H1 (cell line): ENCODE results near the gene BRD1. TPM values are rescaled to one million over a fixed set of nuclear protein-coding genes. Genes with fewer than 3 reads are reported as not detected.
A peak's percentile ranks its signal among the peaks of the same experiment; 100 is the strongest.

ENCODE experiments used
- CTCF ChIA-PET: fragments of 300-600 bp; sonication (Branson Sonifier 250); formaldehyde crosslinking; loops from one replicate; lab custom pipeline; 2021; ENCODE audit not compliant: partially characterized antibody; lab: Charles Lee
- POLR2A ChIA-PET: fragments of 300-600 bp; sonication (Branson Sonifier 250); formaldehyde crosslinking; loops from one replicate; lab custom pipeline; 2021; ENCODE audit warnings: inconsistent platforms; ENCODE audit not compliant: partially characterized antibody; lab: Charles Lee
- DNase-seq, 2 experiments: peaks; one replicate each; pipeline versions ENCODE4 v3.0.0 to v3.0.0-alpha.2; 2010 to 2022; ENCODE audit warnings: low spot score in 2 of 2, low read depth in 1 of 2, mixed read lengths in 1 of 2
- FAIRE-seq: peaks from 2 replicates; lab custom pipeline; 2011; peaks lifted over from hg19 to GRCh38; lab: Jason Lieb, UNC
- H2AFZ ChIP-seq: 2 replicates; pipeline ENCODE4 v1.8.1; 2012; ENCODE audit warnings: low read length, inconsistent platforms
- H2AK5ac ChIP-seq: 2 replicates; pipeline ENCODE4 v1.6.1; 2013; ENCODE audit warnings: low read depth, low read length
- H2BK120ac ChIP-seq: replicated peaks from 2 replicates; pipeline ENCODE3; 2013; ENCODE audit warnings: low read depth, low read length, inconsistent platforms
- H2BK12ac ChIP-seq: 2 replicates; pipeline ENCODE4 v1.6.1; 2013; ENCODE audit warnings: low read depth, low read length
- H2BK15ac ChIP-seq: 2 replicates; pipeline ENCODE4 v1.6.1; 2013; ENCODE audit warnings: low read length
- H2BK20ac ChIP-seq: 2 replicates; pipeline ENCODE4 v1.6.1; 2013; ENCODE audit warnings: low read length
- H2BK5ac ChIP-seq: 2 replicates; pipeline ENCODE4 v1.6.1; 2013; ENCODE audit warnings: low read depth, low read length
- H3K14ac ChIP-seq: 2 replicates; pipeline ENCODE4 v1.6.1; 2013; ENCODE audit warnings: inconsistent platforms; ENCODE audit not compliant: insufficient read length
- H3K18ac ChIP-seq: 2 replicates; pipeline ENCODE4 v1.6.1; 2013; ENCODE audit warnings: low read length; ENCODE audit errors: extremely low read depth
- H3K23ac ChIP-seq: 2 replicates; pipeline ENCODE4 v1.6.1; 2013; ENCODE audit warnings: inconsistent platforms; ENCODE audit not compliant: insufficient read length
- H3K23me2 ChIP-seq: 2 replicates; pipeline ENCODE4 v1.6.1; 2013; ENCODE audit warnings: low read depth, low read length
- H3K27ac ChIP-seq: 2 replicates; pipeline ENCODE4 v1.6.1; 2011; ENCODE audit warnings: low read depth, low read length, inconsistent platforms
- H3K27me3 ChIP-seq, 4 experiments: replicated peaks in 1 of 4; 1 replicate in 1 of 4; 2 replicates in 3 of 4; pipeline versions ENCODE4 v1.6.1 to v1.8.1; 2011 to 2013; ENCODE audit warnings: low read length in 3 of 4, mild to moderate bottlenecking in 3 of 4, inconsistent platforms in 2 of 4, mixed read lengths in 2 of 4, moderate library complexity in 1 of 4; ENCODE audit not compliant: control insufficient read depth in 3 of 4, insufficient read depth in 3 of 4; ENCODE audit errors: extremely low read depth in 1 of 4
- H3K36me3 ChIP-seq, 4 experiments: 2 replicates each; pipeline versions ENCODE4 v1.6.1 to v1.8.1; 2011 to 2013; ENCODE audit warnings: mild to moderate bottlenecking in 4 of 4, low read length in 3 of 4, moderate library complexity in 2 of 4, control low read depth in 1 of 4, inconsistent platforms in 1 of 4; ENCODE audit not compliant: insufficient read depth in 4 of 4, control insufficient read depth in 2 of 4
- H3K4ac ChIP-seq: replicated peaks from 2 replicates; pipeline ENCODE3; 2013; ENCODE audit warnings: low read length, low read depth, mixed read lengths, inconsistent platforms; ENCODE audit not compliant: insufficient read length
- H3K4me1 ChIP-seq, 4 experiments: replicated peaks in 1 of 4; 1 replicate in 1 of 4; 2 replicates in 3 of 4; pipeline versions ENCODE4 v1.6.1 to v1.8.1; 2011 to 2013; ENCODE audit warnings: low read length in 3 of 4, inconsistent platforms in 2 of 4, mixed read lengths in 1 of 4; ENCODE audit not compliant: insufficient read depth in 4 of 4, control insufficient read depth in 3 of 4
- H3K4me2 ChIP-seq, 2 experiments: 2 replicates each; pipeline versions ENCODE4 v1.6.1 to v1.8.1; 2011 to 2013; ENCODE audit warnings: low read depth in 2 of 2, low read length in 2 of 2, control low read depth in 1 of 2, inconsistent platforms in 1 of 2, mild to moderate bottlenecking in 1 of 2; ENCODE audit not compliant: insufficient read depth in 1 of 2
- H3K4me3 ChIP-seq, 4 experiments: fragments of 200-600, 300-600 bp in 1 of 4; sonication (generic), shearing (Covaris generic), sonication (Bioruptor Twin) in 1 of 4; 2 replicates each; pipeline versions ENCODE4 v1.5.1 to v1.8.1; 2011 to 2016; ENCODE audit warnings: low read length in 4 of 4, low read depth in 3 of 4, control low read depth in 2 of 4, inconsistent platforms in 2 of 4, mild to moderate bottlenecking in 2 of 4, mixed read lengths in 1 of 4, moderate library complexity in 1 of 4; ENCODE audit not compliant: insufficient read depth in 2 of 4; ENCODE audit errors: extremely low read depth in 1 of 4
- H3K56ac ChIP-seq: replicated peaks from 2 replicates; pipeline ENCODE3; 2013; ENCODE audit warnings: low read depth, mild to moderate bottlenecking, mixed read lengths, low read length, inconsistent platforms; ENCODE audit not compliant: insufficient read length
- H3K79me1 ChIP-seq: 2 replicates; pipeline ENCODE4 v1.6.1; 2013; ENCODE audit warnings: low read depth, low read length, control low read depth
- H3K79me2 ChIP-seq, 2 experiments: 2 replicates each; pipeline versions ENCODE4 v1.6.1 to v1.8.1; 2012 to 2013; ENCODE audit warnings: low read length in 2 of 2, mild to moderate bottlenecking in 2 of 2, inconsistent platforms in 1 of 2; ENCODE audit not compliant: insufficient read depth in 2 of 2, control insufficient read depth in 1 of 2
- H3K9ac ChIP-seq, 4 experiments: replicated peaks in 1 of 4; 1 replicate in 1 of 4; 2 replicates in 3 of 4; pipeline versions ENCODE4 v1.6.1 to v1.8.1; 2011 to 2013; ENCODE audit warnings: low read depth in 3 of 4, low read length in 3 of 4, control low read depth in 2 of 4, mild to moderate bottlenecking in 2 of 4, moderate library complexity in 2 of 4, inconsistent platforms in 1 of 4; ENCODE audit errors: extremely low read depth in 1 of 4
- H3K9me3 ChIP-seq, 2 experiments: 2 replicates each; pipeline versions ENCODE4 v1.6.1 to v1.8.1; 2012 to 2013; ENCODE audit warnings: mild to moderate bottlenecking in 2 of 2, moderate library complexity in 2 of 2, control low read depth in 1 of 2, inconsistent platforms in 1 of 2, low read depth in 1 of 2, low read length in 1 of 2, mixed read lengths in 1 of 2; ENCODE audit not compliant: insufficient read depth in 2 of 2
- H4K20me1 ChIP-seq, 2 experiments: replicated peaks in 1 of 2; 2 replicates each; pipeline versions ENCODE3 to v1.8.1; 2011 to 2013; ENCODE audit warnings: inconsistent platforms in 2 of 2, low read length in 2 of 2, mild to moderate bottlenecking in 1 of 2; ENCODE audit not compliant: insufficient read depth in 2 of 2, control insufficient read depth in 1 of 2
- H4K5ac ChIP-seq: 2 replicates; pipeline ENCODE4 v1.6.1; 2013; ENCODE audit warnings: low read length, low read depth, mixed read lengths, inconsistent platforms; ENCODE audit not compliant: insufficient read length
- H4K8ac ChIP-seq: 2 replicates; pipeline ENCODE4 v1.8.0; 2013; ENCODE audit warnings: mild to moderate bottlenecking, moderate library complexity, low read length, inconsistent platforms; ENCODE audit not compliant: insufficient read depth; ENCODE audit errors: extremely low read depth
- H4K91ac ChIP-seq: replicated peaks from 2 replicates; pipeline ENCODE3; 2013; ENCODE audit warnings: low read length, mixed read lengths, inconsistent platforms; ENCODE audit not compliant: insufficient read length
- CEBPB ChIP-seq: IDR thresholded peaks from 2 replicates; pipeline ENCODE4 v1.6.1; 2012; ENCODE audit warnings: low read depth, low read length
- TCF12 ChIP-seq: IDR thresholded peaks from 2 replicates; pipeline ENCODE4 v1.6.1; 2011; ENCODE audit warnings: low read depth, mild to moderate bottlenecking, low read length
- WGBS, 2 experiments: shearing (Covaris generic) in 1 of 2; methylation state at CpG; one replicate each; pipeline versions ENCODE4 v1.1.6 to v1.1.7; 2013 to 2015; ENCODE audit warnings: low lambda C conversion rate in 2 of 2, mixed read lengths in 2 of 2, inconsistent platforms in 1 of 2, low coverage in 1 of 2, missing lambda C conversion rate in 1 of 2; ENCODE audit not compliant: insufficient replicate concordance in 2 of 2, insufficient coverage in 1 of 2, insufficient read length in 1 of 2; ENCODE audit errors: extremely low coverage in 1 of 2, missing lambda C conversion rate in 1 of 2; 5-methylcytosine and 5-hydroxymethylcytosine counted together
- polyA plus RNA-seq, 7 experiments: library from polyadenylated mRNA; depleted of rRNA in 3 of 7; stranded (reverse) in 5 of 7; unstranded in 2 of 7; fragments of >200 nt in 5 of 7; fragments of 200-250 nt in 2 of 7; gene quantifications; 1 replicate in 5 of 7; 2 replicates in 1 of 7; 4 replicates in 1 of 7; pipeline versions ENCODE4 v1.2.1 to v1.2.3, GENCODE V29; 2011 to 2013; ENCODE audit warnings: missing spikeins in 2 of 7, mixed read lengths in 2 of 7
- total RNA-seq: library from RNA; stranded (reverse); fragmentation: NEBNext Ultra II Directional; extraction: Animal tissue kit (Norgen Biotek cat#: 25700); gene quantifications from 2 replicates; pipeline ENCODE4 v1.2.1, GENCODE V29; 2021
- TF ChIP-seq, protein P1 (sequence below): IDR thresholded peaks from 2 replicates; pipeline ENCODE4 v1.6.1; 2011; ENCODE audit warnings: low read length, improper control_type of control experiment
- TF ChIP-seq, protein P2 (sequence below): IDR thresholded peaks from 2 replicates; pipeline ENCODE4 v1.6.1; 2012; ENCODE audit warnings: inconsistent platforms

Gene BRD1
- total and polyA plus RNA-seq, 2 of the 8 experiments (the other 6 are each of a cell fraction or from before 2014, with no cell fraction given), result 6.8 to 34.0 TPM

DNA sequence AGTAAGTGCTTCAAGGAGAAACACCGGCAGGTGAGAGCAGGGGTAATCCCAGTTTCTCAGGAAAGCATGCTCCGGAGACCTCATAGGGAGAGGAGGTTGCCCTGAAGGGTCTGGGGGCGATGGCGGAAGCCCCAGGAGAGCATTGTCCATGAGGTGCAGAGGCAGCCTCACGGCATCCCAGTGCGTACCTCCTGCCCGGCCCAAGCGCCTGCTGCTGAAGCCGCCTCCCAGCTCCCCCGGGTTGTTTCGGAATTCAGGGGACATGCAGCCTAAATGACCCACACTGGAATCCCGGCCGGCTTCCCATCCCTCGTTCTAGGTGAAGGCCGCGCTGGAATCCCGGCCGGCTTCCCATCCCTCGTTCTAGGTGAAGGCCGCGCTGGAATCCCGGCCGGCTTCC is 28.7 kb upstream of the BRD1 start:
- Histone ChIP-seq H3K4me3 (no peak overlapping the region), H3K36me3 (no peaks in the 10 kb centered on the region), H2BK20ac (no peak overlapping the region), H3K9me3 (no peaks in the 10 kb centered on the region), H2BK15ac (no peak overlapping the region), H2BK12ac (0 out of 2 replicates have a peak overlapping the region, but pooled peaks have one; percentile 17), H4K91ac (no peak overlapping the region), H3K9ac (no peak overlapping the region; a peak in 1 of 7 replicates), H3K14ac (no peak overlapping the region), H2AK5ac (no peak overlapping the region), H2AFZ (no peak overlapping the region), H4K5ac (no peak overlapping the region), H3K4ac (no peak overlapping the region), H3K79me2 (peaks cover 11 to 66% of the 10 kb centered on the region in 2 experiments; a peak in 3 of 4 replicates), H3K23ac (no peak overlapping the region), H3K27ac (no peak overlapping the region), H3K23me2 (peaks cover 9% of the 10 kb centered on the region), H3K79me1 (peaks cover 26% of the 10 kb centered on the region), H4K20me1 (peaks cover 17 to 30% of the 10 kb centered on the region in 2 experiments), H3K4me1 (peaks cover 0 to 6% (median 5%) of the 10 kb centered on the region in 4 experiments; a peak in 5 of 7 replicates), H4K8ac (no peak overlapping the region), H3K27me3 (peaks cover 6 to 16% (median 12%) of the 10 kb centered on the region in 4 experiments), H3K4me2 (peak overlapping the region; percentile 36 to 77), H3K18ac (no peak overlapping the region), H2BK5ac (no peak overlapping the region), H2BK120ac (no peak overlapping the region), H3K56ac (no peak overlapping the region)
- POLR2A ChIA-PET, result interaction anchor here (0.6 to 2.5 kb wide), 5 partner anchors 10 to 44 kb away, joined by 3 to 6 read pairs (median 4); no protein-coding TSS in a partner anchor
- no peak for TF ChIP-seq CEBPB
- TF ChIP-seq, protein P1, sequence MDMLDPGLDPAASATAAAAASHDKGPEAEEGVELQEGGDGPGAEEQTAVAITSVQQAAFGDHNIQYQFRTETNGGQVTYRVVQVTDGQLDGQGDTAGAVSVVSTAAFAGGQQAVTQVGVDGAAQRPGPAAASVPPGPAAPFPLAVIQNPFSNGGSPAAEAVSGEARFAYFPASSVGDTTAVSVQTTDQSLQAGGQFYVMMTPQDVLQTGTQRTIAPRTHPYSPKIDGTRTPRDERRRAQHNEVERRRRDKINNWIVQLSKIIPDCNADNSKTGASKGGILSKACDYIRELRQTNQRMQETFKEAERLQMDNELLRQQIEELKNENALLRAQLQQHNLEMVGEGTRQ, result no peak
- TF ChIP-seq, protein P2, sequence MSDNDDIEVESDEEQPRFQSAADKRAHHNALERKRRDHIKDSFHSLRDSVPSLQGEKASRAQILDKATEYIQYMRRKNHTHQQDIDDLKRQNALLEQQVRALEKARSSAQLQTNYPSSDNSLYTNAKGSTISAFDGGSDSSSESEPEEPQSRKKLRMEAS, result 0 out of 2 replicates have a peak, but pooled peaks have one; percentile 12
- no peak for TF ChIP-seq TCF12
- CTCF ChIA-PET, result interaction anchor here (1.4 kb wide), 1 partner anchor 89 kb away, joined by 3 read pairs; no protein-coding TSS in a partner anchor
- FAIRE-seq, result no peak
- no peak for DNase-seq
- WGBS, 2 experiments, result 80% methylated on average over 16 of the region's 23 CpGs; no CpG with 5 or more reads in 1 of the 2 experiments
